Colonic mucosa (tissue), 4 donors: ENCODE results near the gene C1D. TPM values are rescaled to one million over a fixed set of nuclear protein-coding genes. Genes with fewer than 3 reads are reported as not detected.

Experiments used
- DNase-seq: peaks from one replicate; pipeline ENCODE4 v3.0.0-alpha.2; 2020
- H3K27ac ChIP-seq: fragments of 200-600 bp; one replicate; pipeline ENCODE4 v1.8.0; 2021
- H3K27me3 ChIP-seq: fragments of 200-600 bp; one replicate; pipeline ENCODE4 v1.8.0; 2021
- H3K36me3 ChIP-seq: fragments of 200-600 bp; one replicate; pipeline ENCODE4 v1.8.0; 2021
- H3K4me1 ChIP-seq: fragments of 200-600 bp; one replicate; pipeline ENCODE4 v1.8.0; 2021; ENCODE audit warnings: mild to moderate bottlenecking
- H3K4me3 ChIP-seq: fragments of 200-600 bp; one replicate; pipeline ENCODE4 v1.8.0; 2021
- H3K9ac ChIP-seq, 2 donors: one replicate each; pipeline ENCODE4 v1.7.0; 2013; ENCODE audit warnings: control low read depth in 2 of 2, low read depth in 2 of 2, low read length in 2 of 2
- H3K9me3 ChIP-seq: fragments of 200-600 bp; one replicate; pipeline ENCODE4 v1.8.0; 2021
- intact Hi-C: fragments of 100-400 bp; cut with DNase I; formaldehyde crosslinking; loops from one replicate; pipeline ENCODE4 v1.14.1; 2022
- total RNA-seq, 2 donors: library from RNA; stranded (reverse); fragmentation: NEBNext Ultra II Directional in 1 of 2; extraction: Animal tissue kit (Norgen Biotek cat#: 25700) in 1 of 2; gene quantifications; one replicate each; pipeline ENCODE4 v1.2.1, GENCODE V29; 2021
- TF ChIP-seq, protein P1 (sequence below): fragments of 200-600 bp; IDR thresholded peaks from one replicate; pipeline ENCODE4 v1.8.0; 2022; ENCODE audit warnings: antibody characterized with exemption, mild to moderate bottlenecking
- donor health status: healthy.
- donor health status: DM: no; HTN: no; CAD: no.
- donor health status: DM: no; HTN: no; CAD: no.

The C1D gene
- total RNA-seq, 2 donors from 2014 or later = 15.4 to 19.9 TPM

DNA sequence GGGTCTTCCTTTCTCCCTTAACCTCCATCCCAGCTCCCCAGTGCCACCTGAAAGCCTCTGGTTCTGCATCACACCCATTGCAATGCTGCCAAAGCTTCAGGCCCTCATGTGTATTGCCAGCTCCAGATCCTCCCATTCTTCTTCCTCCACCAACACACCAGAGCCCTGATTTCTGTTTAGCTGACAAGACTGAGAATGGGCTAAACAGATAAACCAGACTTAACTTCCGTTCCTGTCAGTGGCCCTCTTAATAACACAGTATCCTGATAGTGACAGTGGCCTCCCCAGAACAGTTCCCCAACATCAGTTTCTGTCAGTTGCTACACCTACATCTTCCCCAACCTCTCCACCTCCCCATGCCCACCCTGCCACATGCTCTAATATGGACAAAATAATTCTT, 31.3 kb upstream of the C1D start:
- H3K4me1 ChIP-seq = no peaks in the 10 kb centered on the region
- no peak overlapping the region for H3K27ac ChIP-seq
- intact Hi-C loops = no loop called here
- no peaks in the 10 kb centered on the region for H3K27me3 ChIP-seq
- no peaks in the 10 kb centered on the region for H3K36me3 ChIP-seq
- TF ChIP-seq, protein P1, sequence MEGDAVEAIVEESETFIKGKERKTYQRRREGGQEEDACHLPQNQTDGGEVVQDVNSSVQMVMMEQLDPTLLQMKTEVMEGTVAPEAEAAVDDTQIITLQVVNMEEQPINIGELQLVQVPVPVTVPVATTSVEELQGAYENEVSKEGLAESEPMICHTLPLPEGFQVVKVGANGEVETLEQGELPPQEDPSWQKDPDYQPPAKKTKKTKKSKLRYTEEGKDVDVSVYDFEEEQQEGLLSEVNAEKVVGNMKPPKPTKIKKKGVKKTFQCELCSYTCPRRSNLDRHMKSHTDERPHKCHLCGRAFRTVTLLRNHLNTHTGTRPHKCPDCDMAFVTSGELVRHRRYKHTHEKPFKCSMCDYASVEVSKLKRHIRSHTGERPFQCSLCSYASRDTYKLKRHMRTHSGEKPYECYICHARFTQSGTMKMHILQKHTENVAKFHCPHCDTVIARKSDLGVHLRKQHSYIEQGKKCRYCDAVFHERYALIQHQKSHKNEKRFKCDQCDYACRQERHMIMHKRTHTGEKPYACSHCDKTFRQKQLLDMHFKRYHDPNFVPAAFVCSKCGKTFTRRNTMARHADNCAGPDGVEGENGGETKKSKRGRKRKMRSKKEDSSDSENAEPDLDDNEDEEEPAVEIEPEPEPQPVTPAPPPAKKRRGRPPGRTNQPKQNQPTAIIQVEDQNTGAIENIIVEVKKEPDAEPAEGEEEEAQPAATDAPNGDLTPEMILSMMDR = no peak
- no peak overlapping the region for H3K9ac ChIP-seq
- no peak overlapping the region for H3K4me3 ChIP-seq
- DNase-seq = no peak
- H3K9me3 ChIP-seq = no peaks in the 10 kb centered on the region

DNA sequence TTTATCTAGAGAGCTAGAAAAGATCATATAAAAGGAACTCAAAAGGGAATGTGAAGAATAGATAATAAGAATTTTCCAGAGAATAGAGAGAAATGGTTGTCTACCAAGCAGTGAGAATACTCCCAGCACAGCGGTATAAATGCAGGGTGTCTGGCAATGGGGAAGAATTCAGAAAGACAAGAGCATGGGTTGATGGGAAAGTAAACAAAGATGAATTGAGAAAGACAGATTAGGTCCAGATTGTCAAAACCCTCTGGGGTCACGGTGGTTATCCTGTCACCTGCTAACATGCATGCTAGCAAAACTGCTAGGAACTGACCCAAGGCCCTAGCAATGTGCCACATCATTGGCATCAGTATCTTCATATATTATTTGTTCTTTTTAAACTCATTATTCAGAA, 30.8 kb upstream of the C1D start:
- no peak overlapping the region for H3K9ac ChIP-seq
- no peaks in the 10 kb centered on the region for H3K9me3 ChIP-seq
- no peak overlapping the region for H3K4me3 ChIP-seq
- no peak overlapping the region for H3K27ac ChIP-seq
- no peak for DNase-seq
- intact Hi-C loops = no loop called here
- no peaks in the 10 kb centered on the region for H3K36me3 ChIP-seq
- TF ChIP-seq, protein P1 = no peak
- no peaks in the 10 kb centered on the region for H3K27me3 ChIP-seq
- no peaks in the 10 kb centered on the region for H3K4me1 ChIP-seq

DNA sequence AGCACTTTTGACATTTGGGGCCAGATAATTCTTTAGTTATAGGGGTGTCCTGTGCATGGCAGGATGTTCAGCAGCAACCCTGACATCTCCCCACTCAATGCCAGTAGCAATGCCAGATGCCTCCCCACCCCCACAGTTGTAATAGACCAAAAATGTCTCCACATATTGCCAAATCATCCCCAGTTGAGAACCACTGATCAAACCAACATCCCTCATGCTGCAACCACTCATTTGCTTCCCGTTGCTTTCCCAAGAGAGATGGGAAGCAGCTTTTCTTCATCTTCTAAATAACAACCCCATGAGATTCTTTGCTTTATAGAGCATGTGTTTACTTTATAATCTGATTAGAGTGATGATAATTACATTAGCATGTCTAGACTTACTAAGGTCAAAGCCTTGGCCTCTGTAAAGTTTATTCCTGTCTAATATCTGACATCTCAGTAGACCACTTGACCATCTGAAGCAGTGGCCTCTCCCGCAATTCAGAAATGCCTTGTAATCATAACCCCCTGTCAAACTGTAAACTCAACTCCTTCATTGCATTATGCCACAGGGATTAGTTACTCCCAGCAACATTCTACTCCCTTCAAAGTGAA, 28.7 kb upstream of the C1D start:
- Histone ChIP-seq H3K9ac (no peak overlapping the region), H3K9me3 (no peaks in the 10 kb centered on the region), H3K27me3 (no peaks in the 10 kb centered on the region), H3K4me3 (no peak overlapping the region), H3K36me3 (no peaks in the 10 kb centered on the region), H3K4me1 (no peaks in the 10 kb centered on the region), H3K27ac (no peak overlapping the region)
- DNase-seq = no peak
- TF ChIP-seq, protein P1 = no peak
- intact Hi-C loops = no loop called here

DNA sequence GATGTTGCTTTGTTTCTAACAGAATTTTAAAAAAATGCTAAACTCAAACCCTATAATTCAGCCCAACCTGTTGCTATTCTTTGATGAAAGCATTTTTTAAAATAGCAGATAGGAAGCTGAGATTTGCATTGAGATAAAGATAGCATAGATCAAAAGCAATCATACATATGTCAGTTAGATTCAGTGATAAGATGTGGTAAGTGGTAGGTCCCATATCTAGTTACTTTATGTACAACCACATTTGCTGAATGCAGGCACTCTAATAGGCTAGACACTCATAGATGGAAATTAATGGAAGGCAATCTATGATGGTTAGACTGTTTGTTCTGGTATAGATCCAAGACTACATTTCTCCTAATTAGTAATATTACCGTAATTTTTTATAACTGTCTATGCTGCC, 27.2 kb upstream of the C1D start:
- intact Hi-C loops = no loop called here
- H3K4me1 ChIP-seq = no peaks in the 10 kb centered on the region
- no peak overlapping the region for H3K27ac ChIP-seq
- DNase-seq = no peak
- TF ChIP-seq, protein P1 = no peak
- no peaks in the 10 kb centered on the region for H3K27me3 ChIP-seq
- no peaks in the 10 kb centered on the region for H3K36me3 ChIP-seq
- H3K4me3 ChIP-seq = no peak overlapping the region
- H3K9me3 ChIP-seq = no peaks in the 10 kb centered on the region
- no peak overlapping the region for H3K9ac ChIP-seq

DNA sequence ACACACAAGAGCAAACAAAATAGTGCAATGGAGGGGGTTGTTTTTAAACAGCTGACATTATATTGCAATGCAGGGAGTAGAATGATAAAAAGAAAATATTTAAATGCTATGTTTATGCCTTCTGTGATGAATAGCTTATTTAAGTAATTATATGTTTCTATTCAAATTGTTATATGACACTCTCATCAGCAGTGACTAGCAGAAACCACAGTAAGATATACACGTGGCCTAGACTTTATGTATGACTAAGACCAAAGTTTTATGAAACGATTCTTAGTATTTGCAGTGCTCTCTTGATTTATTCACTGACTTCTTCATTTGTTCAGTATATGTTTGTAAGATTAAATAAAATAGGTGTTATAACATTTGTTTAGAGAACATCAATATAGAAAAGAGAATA, 26.1 kb upstream of the C1D start:
- H3K4me1 ChIP-seq = no peaks in the 10 kb centered on the region
- no peak overlapping the region for H3K27ac ChIP-seq
- no peak overlapping the region for H3K4me3 ChIP-seq
- H3K9me3 ChIP-seq = no peaks in the 10 kb centered on the region
- H3K9ac ChIP-seq = no peak overlapping the region
- intact Hi-C loops = no loop called here
- no peaks in the 10 kb centered on the region for H3K27me3 ChIP-seq
- no peak for DNase-seq
- TF ChIP-seq, protein P1 = no peak
- H3K36me3 ChIP-seq = no peaks in the 10 kb centered on the region
